WTC11 (cell line): Measurements from ENCODE around the gene SMAD9. TPM values are rescaled to one million over a fixed set of nuclear protein-coding genes. Genes with fewer than 3 reads are reported as not detected.

Experiments
- ATAC-seq: fragments of 200-7000 bp; cut with Tn5 transposase; 2 replicates; pipeline ENCODE4 v1.10.0; 2021; ENCODE audit warnings: mild to moderate bottlenecking, moderate library complexity
- CTCF ChIA-PET: fragments of 300-600 bp; sonication (Branson Sonifier 250); formaldehyde crosslinking; loops from one replicate; lab custom pipeline; 2021; ENCODE audit warnings: antibody characterized with exemption; lab: Charles Lee
- POLR2A ChIA-PET: fragments of 350-600 bp; sonication (Branson Sonifier 250); formaldehyde crosslinking; loops from one replicate; lab custom pipeline; 2021; ENCODE audit warnings: antibody characterized with exemption; lab: Charles Lee
- DNase-seq: peaks from one replicate; pipeline ENCODE4 v3.0.0; 2021; ENCODE audit warnings: low spot score
- H3K27ac Mint-ChIP-seq: 2 replicates; pipeline ENCODE4 v1.8.0; 2021; ENCODE audit warnings: mixed read lengths
- H3K27me3 Mint-ChIP-seq: 2 replicates; pipeline ENCODE4 v1.8.0; 2021; ENCODE audit warnings: low read depth, mild to moderate bottlenecking, moderate library complexity, mixed read lengths
- H3K36me3 Mint-ChIP-seq: 2 replicates; pipeline ENCODE4 v1.8.0; 2021; ENCODE audit warnings: mixed read lengths
- H3K4me1 Mint-ChIP-seq: 2 replicates; pipeline ENCODE4 v1.8.0; 2022; ENCODE audit warnings: mixed read lengths
- H3K4me3 Mint-ChIP-seq: 2 replicates; pipeline ENCODE4 v1.8.0; 2021; ENCODE audit warnings: mild to moderate bottlenecking, moderate library complexity, mixed read lengths
- H3K9me3 Mint-ChIP-seq: 2 replicates; pipeline ENCODE4 v1.8.0; 2021; ENCODE audit warnings: mixed read lengths
- ATF3 ChIP-seq: sonication (generic); formaldehyde crosslinking; conservative IDR thresholded peaks from 2 replicates; pipeline ENCODE4 v1.8.1; 2022; ENCODE audit warnings: mild to moderate bottlenecking, missing genetic modification reagents
- CDX4 ChIP-seq: fragments of 250-450 bp; sonication (Bioruptor Pico); IDR thresholded peaks from 2 replicates; pipeline ENCODE4 v1.9.0; 2021; ENCODE audit warnings: moderate library complexity, mild to moderate bottlenecking, inconsistent platforms, borderline replicate concordance
- GTF2I ChIP-seq: fragments of 250-450 bp; sonication (Bioruptor Pico); conservative IDR thresholded peaks from 2 replicates; pipeline ENCODE4 v1.4.0; 2021; ENCODE audit warnings: mild to moderate bottlenecking
- JUN ChIP-seq: sonication (generic); formaldehyde crosslinking; IDR thresholded peaks from 2 replicates; pipeline ENCODE4 v1.8.0; 2023; ENCODE audit warnings: mild to moderate bottlenecking, missing genetic modification reagents
- NFE2L1 ChIP-seq: sonication (generic); formaldehyde crosslinking; IDR thresholded peaks from 2 replicates; pipeline ENCODE4 v1.8.1; 2023; ENCODE audit warnings: missing genetic modification reagents
- SMAD4 ChIP-seq: sonication (generic); formaldehyde crosslinking; IDR thresholded peaks from 2 replicates; pipeline ENCODE4 v1.8.0; 2022; ENCODE audit warnings: mild to moderate bottlenecking, missing genetic modification reagents
- SP1 ChIP-seq: sonication (generic); formaldehyde crosslinking; conservative IDR thresholded peaks from 2 replicates; pipeline ENCODE4 v1.8.1; 2022; ENCODE audit warnings: missing genetic modification reagents
- ZNF396 ChIP-seq: fragments of 250-450 bp; sonication (Bioruptor Pico); IDR thresholded peaks from 2 replicates; pipeline ENCODE4 v1.8.0; 2021; ENCODE audit warnings: mild to moderate bottlenecking, moderate library complexity, borderline replicate concordance
- ZNF512 ChIP-seq: sonication (generic); formaldehyde crosslinking; IDR thresholded peaks from 2 replicates; pipeline ENCODE4 v1.8.1; 2022; ENCODE audit warnings: missing genetic modification reagents, borderline replicate concordance
- ZNF671 ChIP-seq: fragments of 250-450 bp; sonication (Bioruptor Pico); IDR thresholded peaks from 2 replicates; pipeline ENCODE4 v1.8.0; 2021; ENCODE audit warnings: mild to moderate bottlenecking
- total RNA-seq: library from RNA; stranded (reverse); gene quantifications from 3 replicates; pipeline ENCODE4 v1.2.3, GENCODE V29; 2021

Gene SMAD9
- total RNA-seq, 1 experiment from 2014 or later = 1.2 TPM

- no peak for DNase-seq
- no peaks in the 10 kb centered on the region for H3K9me3 Mint-ChIP-seq
- H3K36me3 Mint-ChIP-seq = no peaks in the 10 kb centered on the region
- no peak for TF ChIP-seq NFE2L1 (CRISPR knock-in tag)
- no peak for TF ChIP-seq CDX4
- no peak for TF ChIP-seq ZNF512
- no peak for TF ChIP-seq ZNF396
- TF ChIP-seq JUN (CRISPR knock-in tag) = no peak
- TF ChIP-seq GTF2I = no peak
- TF ChIP-seq ATF3 (CRISPR knock-in tag) = no peak
- TF ChIP-seq ZNF671 = no peak
- TF ChIP-seq, all 79 proteins: peak for 0
- Mint-ChIP-seq H3K4me1 (peaks cover 21% of the 10 kb centered on the region), H3K4me3 (no peak overlapping the region; the same call in 1 of the 2 replicates), H3K27ac (peak overlapping the region; percentile 85), H3K27me3 (no peaks in the 10 kb centered on the region)
- CTCF ChIA-PET = interaction anchor here (0.5 to 1.2 kb wide), 2 partner anchors 20 to 67 kb away, joined by 3 read pairs; no protein-coding TSS in a partner anchor
- peak; percentile 67 for ATAC-seq
- POLR2A ChIA-PET = no interaction called here
Observed at GRCh38 chr13:36796052-36796451, 124.0 kb downstream of the SMAD9 start.

- Mint-ChIP-seq H3K27me3 (no peaks in the 10 kb centered on the region), H3K4me1 (peaks cover 21% of the 10 kb centered on the region), H3K36me3 (no peaks in the 10 kb centered on the region), H3K27ac (peak overlapping the region; percentile 85), H3K4me3 (no peak overlapping the region), H3K9me3 (no peaks in the 10 kb centered on the region)
- CTCF ChIA-PET = interaction anchor here (1.2 kb wide), 1 partner anchor 20 kb away, joined by 3 read pairs; no protein-coding TSS in a partner anchor
- ATAC-seq (peak; percentile 98), DNase-seq (peak; percentile 63)
- POLR2A ChIA-PET = no interaction called here
- TF ChIP-seq SP1 (CRISPR knock-in tag) (0 out of 2 replicates have a peak, but pooled peaks have one; percentile 16), SMAD4 (no peak)
Observed at GRCh38 chr13:36795463-36795862, 124.6 kb downstream of the SMAD9 start.

Other genes starting within 250 kb of the SMAD9 start
- 0.94 to 1.3 TPM (median 1.2 TPM) in 3 replicates for gene SERTM1, start 246.2 kb downstream of the SMAD9 start, total RNA-seq
- 6.6 to 9.2 TPM (median 7.7 TPM) in 3 replicates for gene RFXAP, start 101.0 kb downstream of the SMAD9 start, total RNA-seq
- gene ALG5, start 79.1 kb upstream of the SMAD9 start, total RNA-seq = 18.4 to 19.8 TPM (median 19.6 TPM) in 3 replicates
- gene EXOSC8, start 80.5 kb upstream of the SMAD9 start, total RNA-seq = 76.6 to 81.6 TPM (median 78.6 TPM) in 3 replicates
- 61.4 to 68.0 TPM (median 64.3 TPM) in 3 replicates for gene SUPT20H, start 139.4 kb upstream of the SMAD9 start, total RNA-seq
- gene CSNK1A1L, start 185.4 kb upstream of the SMAD9 start, total RNA-seq = not detected in 3 replicates